Epithelial cell of umbilical artery (primary cell): ENCODE results near the gene SSNA1. TPM values are rescaled to one million over a fixed set of nuclear protein-coding genes. Genes with fewer than 3 reads are reported as not detected.

Experiments
- total RNA-seq: library from RNA; depleted of rRNA; stranded (reverse); fragments of >200 nt; gene quantifications from 2 replicates; pipeline ENCODE4 v1.2.3, GENCODE V29; 2014

The SSNA1 gene, protein sequence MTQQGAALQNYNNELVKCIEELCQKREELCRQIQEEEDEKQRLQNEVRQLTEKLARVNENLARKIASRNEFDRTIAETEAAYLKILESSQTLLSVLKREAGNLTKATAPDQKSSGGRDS
- total RNA-seq, result 105 and 126 TPM in 2 replicates

DNA sequence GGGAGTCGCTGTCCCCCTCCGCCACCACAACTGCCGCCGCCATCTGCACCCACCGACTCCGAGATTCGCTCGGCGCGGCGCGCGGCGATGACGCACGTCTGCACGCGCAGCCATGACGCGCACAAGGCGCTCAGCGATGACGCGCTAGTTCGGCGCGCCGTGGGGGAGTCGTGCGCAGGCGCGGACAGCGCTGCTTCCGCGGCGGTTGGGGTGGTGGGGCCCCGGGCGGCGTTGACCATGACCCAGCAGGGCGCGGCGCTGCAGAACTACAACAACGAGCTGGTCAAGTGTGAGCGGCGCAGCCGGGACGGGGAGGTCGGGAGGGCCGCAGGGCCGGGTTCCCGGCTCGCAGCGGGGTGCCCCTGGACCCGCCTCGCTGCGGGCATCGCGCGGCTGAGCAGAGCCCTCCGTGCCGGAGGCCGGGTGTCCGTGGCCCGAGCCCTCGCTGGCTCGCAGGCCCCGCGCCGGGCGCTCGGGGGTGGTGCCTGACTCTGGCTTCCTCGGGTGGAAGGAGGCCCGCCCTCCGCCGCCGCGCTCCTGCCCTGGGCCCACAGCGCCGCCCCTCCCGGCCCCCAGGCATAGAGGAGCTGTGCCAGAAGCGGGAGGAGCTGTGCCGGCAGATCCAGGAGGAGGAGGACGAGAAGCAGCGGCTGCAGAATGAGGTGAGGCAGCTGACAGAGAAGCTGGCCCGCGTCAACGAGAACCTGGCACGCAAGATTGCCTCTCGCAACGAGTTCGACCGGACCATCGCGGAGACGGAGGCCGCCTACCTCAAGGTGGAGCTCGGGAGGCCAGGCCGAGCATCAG is at the start of gene SSNA1, which contains the start of gene ANAPC2:
SSNA1 (plus strand) TSS at position 187 of the 807 bp plus-strand sequence; CDS start at position 238, 51 bp downstream.
ANAPC2 (minus strand) TSS at position 71 of the 807 bp plus-strand sequence; CDS start at position 43, 28 bp downstream.

DNA sequence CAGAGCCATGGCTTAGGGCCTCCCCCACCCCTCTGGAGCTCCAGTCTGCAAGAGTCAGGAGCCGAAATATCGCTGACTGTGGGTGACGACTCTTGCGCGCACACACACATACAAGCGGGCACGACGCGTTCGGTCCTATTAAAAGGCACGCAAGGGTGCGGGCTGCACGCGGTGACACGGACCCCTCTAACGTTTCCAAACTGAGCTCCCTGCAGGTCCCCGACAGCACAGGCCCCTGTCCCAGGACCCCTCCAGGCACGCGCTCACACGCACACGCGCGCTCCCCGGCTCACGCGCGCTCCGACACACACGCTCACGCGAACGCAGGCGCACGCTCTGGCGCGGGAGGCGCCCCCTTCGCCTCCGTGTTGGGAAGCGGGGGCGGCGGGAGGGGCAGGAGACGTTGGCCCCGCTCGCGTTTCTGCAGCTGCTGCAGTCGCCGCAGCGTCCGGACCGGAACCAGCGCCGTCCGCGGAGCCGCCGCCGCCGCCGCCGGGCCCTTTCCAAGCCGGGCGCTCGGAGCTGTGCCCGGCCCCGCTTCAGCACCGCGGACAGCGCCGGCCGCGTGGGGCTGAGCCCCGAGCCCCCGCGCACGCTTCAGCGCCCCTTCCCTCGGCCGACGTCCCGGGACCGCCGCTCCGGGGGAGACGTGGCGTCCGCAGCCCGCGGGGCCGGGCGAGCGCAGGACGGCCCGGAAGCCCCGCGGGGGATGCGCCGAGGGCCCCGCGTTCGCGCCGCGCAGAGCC is 49.6 kb upstream of the SSNA1 start, which contains the start of gene GRIN1:
GRIN1 (plus strand) TSS at position 433 of the 746 bp plus-strand sequence. CDS start 333 bp downstream, outside the sequence.

DNA sequence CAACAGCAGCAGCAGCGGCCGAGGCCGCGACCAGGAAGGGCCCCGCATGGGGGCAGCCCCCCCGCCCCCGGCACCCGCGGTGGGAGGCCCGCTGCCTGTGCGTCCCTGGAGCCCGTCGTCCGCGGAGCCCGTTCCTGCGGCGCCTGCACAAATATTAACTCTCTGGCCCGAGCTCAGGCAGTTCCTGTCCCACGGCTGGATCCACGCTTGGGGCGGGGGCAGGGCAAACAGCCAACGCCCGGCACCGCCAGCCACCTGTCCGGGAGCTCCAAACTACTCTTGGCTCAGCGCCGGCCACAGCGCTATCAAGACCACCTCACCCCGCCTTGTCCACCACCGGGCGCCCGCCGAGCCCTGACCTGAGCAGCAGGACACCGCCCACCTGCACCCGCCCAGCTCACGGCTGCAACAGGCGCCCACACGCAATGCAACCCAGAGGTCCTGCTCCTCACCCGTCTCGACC is 18.5 kb upstream of the SSNA1 start, which contains the start of gene LRRC26:
LRRC26 (minus strand) TSS at position 156 of the 463 bp plus-strand sequence; CDS start at position 48, 108 bp downstream.

DNA sequence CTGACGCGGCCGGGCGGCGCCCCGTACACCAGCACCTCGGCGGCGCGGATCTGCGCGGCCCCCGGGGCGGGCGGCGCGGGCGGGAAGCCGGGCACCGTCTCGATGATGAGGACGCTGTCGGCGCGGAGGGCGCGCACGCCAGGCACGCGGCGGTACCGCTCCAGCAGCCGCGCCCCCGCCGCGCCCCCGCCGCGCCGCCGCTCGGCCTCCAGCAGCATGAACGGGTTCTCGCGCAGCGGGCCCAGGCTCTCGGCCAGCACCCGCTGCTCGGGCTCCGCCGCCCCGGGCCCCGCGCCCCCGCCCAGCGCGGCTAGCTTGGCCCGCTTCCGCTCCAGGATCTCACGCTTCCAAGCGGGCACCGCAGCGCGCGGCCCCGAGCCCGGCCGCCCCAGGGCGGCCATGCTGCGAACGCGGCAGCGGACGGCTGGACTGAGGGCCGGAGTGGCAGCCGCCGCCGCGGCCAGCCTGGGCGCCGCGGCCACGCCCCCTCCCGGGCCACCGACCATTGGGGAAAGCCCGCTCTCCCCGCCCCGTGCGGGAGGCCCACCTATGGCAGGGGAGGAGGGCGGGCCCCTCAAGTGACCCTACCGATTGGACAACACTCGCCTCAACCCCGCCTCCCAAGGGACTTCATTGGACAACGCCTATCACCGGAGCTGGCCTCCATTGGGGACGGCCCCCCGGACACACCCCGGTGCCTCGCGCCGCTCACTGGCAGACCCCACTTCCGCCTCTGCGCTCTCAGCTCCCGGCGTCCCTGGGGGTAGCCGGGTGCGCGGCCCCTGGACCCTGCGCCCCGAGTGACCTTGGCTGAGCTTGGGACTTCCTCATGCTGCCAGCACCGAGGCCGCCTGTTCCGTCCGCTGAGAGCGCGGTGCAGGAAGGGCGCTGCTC is 12.1 kb downstream of the SSNA1 start, which contains the start of gene TPRN:
TPRN (minus strand) TSS at position 431 of the 894 bp plus-strand sequence; CDS start at position 401, 30 bp downstream.

DNA sequence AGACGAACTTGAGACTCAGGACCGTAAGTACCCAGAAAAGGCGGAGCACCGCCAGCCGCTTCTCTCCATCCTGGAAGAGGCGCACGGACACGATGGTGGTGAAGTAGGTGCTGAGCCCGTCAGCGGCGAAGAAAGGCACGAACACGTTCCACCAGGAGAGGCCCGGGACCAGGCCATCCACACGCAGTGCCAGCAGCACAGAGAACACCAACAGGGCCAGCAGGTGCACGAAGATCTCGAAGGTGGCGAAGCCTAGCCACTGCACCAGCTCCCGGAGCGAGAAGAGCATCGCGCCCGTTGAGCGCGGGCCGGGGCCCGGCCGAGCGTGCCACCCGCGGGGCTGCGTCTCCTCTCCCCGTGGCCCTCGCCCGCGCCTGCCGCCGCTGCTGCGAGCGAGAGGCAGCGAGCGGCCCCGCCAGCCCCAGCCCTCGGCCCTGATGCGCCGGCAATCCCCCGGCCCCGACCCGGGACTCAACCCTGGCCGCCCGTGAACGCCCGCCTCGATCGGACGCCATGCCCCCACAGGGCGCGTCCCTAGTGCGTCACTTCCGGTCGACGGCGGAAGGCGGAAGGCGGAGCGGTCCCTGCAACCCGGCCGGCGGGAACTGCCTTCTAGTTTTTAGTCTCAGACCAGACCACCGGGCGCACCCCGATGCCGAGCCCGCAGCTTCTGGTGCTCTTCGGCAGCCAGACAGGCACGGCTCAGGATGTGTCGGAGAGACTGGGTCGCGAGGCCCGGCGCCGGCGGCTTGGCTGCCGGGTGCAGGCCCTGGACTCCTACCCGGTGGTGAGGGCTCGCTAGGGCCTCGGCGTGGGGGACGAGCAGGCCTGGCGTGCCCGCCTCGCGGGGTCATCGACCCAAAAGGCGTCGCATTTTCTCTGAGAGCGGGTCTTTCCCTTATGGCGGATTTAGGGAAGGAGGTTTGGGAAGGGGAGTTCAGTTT is 16.9 kb downstream of the SSNA1 start, which contains the start of the genes NDOR1 and TMEM203:
NDOR1 (plus strand) TSS at position 575 of the 944 bp plus-strand sequence; CDS start at position 653, 78 bp downstream.
TMEM203 (minus strand) TSS at position 523 of the 944 bp plus-strand sequence; CDS start at position 289, 234 bp downstream.

DNA sequence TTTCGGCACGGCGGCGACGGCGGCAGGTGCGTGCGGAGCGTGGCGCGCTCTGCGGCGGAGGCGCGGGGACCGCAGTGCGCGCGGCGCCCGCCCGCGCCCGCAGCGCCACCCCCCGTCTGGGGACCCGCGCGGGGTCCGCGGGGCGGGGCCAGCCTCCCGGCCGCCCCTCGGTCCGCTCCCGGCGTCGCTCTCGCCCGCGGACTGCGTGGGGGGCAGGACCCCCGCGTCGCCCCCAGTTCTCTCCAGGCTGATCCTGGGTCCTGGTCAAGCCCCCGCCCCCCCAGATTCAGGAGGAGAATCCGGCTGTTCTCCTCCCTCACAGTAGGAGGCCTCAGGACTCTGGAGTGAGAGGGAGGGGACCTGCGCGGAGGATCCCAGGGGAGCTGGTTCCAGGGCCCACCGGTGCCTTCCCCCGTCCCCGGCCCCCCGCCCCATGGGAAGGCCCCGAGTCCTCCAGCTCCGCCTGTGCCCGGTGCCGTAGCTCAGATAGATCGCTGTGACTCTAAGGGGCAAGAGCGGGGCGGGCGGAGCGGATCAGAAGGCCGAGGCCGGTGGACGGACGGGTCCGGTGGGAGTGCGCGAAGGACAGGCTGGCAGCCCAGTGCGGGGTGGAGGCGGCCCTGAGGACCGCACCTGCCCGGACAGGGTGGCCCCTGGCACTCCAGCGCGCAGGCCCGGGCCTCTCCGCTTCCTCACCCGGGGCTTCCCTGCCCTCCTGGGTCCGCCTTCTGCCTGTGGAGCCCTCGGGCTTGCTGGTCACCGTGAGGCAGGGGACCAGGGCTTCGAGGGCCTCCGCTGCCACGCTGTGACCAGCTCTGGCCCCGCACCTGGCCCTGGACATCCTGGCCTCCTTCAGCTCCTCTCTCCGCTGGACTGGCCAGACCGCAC is 34.0 kb downstream of the SSNA1 start, which contains the start of gene RNF208:
RNF208 (minus strand) TSS at position 51 of the 888 bp plus-strand sequence. CDS start 1,028 bp downstream, outside the sequence.

DNA sequence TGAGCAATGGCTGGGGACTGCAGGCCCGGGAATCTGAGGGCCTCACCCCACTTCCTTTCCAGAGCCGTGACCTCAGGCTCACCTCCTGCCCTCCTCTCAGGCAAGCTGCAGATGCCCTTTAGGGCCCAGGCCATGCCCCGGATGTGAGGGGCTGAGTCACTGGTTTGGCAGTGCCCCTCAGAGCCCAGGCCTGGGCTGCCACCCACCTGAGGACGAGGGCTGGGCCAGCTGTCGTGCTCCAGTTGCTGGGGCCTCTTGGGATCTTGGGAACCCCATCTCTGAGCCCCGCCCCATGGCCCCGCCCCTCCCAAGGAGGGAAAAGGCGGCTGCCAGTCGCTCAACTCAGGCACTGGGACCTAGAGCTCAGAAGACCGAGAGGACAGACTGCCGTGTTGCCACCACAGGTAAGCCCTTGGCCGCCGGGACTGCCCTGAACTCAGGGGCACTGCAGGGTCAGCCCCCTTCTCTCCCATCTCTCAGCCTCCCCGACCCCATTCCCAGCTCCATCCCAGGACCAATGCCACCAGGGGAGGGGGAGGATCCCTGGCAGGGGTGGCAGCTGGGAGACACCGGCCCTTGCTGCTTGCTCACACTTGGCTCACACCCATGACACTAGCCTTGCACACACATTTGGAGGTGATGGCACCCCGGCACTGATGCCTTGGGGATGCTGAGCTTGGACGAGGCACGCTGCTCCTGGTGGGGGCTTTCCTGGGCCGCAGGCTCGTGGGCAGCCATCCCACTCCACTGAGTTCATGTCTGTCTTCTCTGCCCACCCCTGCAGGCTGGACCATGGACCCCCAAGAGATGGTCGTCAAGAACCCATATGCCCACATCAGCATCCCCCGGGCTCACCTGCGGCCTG is 36.6 kb downstream of the SSNA1 start, which contains the start of gene CYSRT1:
CYSRT1 (plus strand) TSS at position 345 of the 865 bp plus-strand sequence; CDS start at position 793, 448 bp downstream.

DNA sequence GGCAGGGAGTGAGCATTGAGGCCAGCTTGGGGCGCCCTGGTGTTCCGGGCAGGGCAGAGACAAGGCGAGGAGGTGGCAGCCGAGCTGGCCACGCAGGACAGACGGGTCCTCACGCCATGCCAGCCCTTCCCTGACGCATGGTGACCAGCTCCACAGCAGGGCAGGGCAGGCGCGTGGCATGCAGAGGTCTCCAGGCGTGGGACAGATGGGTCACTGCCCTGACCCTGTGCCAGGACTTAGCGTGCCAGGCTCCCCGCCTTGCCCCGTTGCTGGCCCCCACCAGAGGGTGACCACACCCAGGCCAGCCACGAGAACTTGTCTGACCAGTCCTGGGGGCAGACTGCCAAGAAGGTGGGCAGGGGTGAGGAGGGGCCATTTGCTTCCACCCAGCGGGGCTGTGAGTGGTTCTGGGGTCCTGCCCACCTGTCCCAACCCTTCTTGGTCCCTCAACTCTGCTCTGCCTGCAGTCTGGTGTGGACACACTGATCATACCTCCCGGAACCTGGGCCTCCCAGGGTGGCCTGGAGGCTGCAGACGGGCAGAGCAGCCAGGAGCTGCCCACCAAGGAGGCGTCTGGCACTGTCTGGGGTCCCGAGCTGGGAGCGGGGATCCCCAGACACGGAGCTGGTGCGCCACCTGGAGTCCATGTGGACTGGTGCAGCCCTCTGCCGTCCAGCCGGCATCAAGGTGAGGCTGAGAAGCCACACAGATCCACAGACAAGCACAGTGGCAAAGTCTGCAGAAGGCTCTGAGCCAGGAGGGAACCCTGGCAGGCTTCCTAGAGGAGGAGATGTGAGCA is 38.8 kb downstream of the SSNA1 start, which contains the start of gene RNF224:
RNF224 (plus strand) TSS at position 449 of the 799 bp plus-strand sequence. CDS start 834 bp downstream, outside the sequence.

DNA sequence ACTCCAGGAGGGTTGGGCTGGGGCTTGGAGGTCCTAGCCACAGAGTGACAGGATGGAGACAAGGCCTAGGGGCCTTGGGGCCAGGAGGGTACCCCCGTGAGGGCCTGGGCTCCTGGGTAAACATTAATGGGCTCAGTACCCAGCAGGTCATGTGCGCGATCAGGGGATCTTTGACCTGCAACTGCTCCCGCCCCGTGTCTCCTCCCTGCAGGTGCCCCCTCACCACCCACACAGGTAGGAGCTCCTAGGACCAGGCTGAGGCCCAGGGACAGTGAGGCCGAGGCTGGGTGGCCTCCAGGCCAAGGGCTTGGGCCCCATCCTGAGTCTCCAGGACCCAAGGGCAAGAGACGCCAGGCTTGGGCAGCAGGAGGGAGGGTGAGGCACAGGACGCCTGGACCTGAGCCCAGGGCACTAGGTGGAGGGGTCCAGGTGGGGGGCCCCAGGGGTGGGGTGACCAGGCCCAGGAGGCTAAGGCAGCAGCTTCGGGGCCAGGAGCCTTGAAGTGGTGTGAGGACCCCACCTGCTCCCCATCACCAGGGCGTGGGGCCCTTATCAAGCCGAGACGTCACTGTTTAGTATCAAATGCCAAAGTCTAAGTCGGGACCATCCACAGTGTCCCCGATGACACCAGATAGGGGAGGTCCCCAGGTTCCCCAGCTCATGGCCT is 42.4 kb downstream of the SSNA1 start, which contains the start of gene SLC34A3:
SLC34A3 (plus strand) TSS at position 197 of the 667 bp plus-strand sequence. CDS start 802 bp downstream, outside the sequence.

Other genes starting within 250 kb of the SSNA1 start
- 124 and 151 TPM in 2 replicates for gene FBXW5, start 243.9 kb upstream of the SSNA1 start, total RNA-seq
- not detected in 2 replicates for gene C8G, start 243.4 kb upstream of the SSNA1 start, total RNA-seq
- gene LCN12, start 236.4 kb upstream of the SSNA1 start, total RNA-seq, result not detected in 2 replicates
- gene PTGDS, start 211.2 kb upstream of the SSNA1 start, total RNA-seq, result 0.65 TPM in 1 of 2 replicates, not detected in the other
- gene LCNL1, start 205.7 kb upstream of the SSNA1 start, total RNA-seq, result not detected in 2 replicates
- 18.8 and 26.0 TPM in 2 replicates for gene PAXX, start 196.3 kb upstream of the SSNA1 start, total RNA-seq
- 0.32 TPM in 1 of 2 replicates, not detected in the other for gene CLIC3, start 192.1 kb upstream of the SSNA1 start, total RNA-seq
- gene ABCA2, start 160.4 kb upstream of the SSNA1 start, total RNA-seq, result 4.0 and 8.4 TPM in 2 replicates
- not detected in 2 replicates for gene FUT7, start 156.6 kb upstream of the SSNA1 start, total RNA-seq
- 28.3 and 29.2 TPM in 2 replicates for gene NPDC1, start 142.5 kb upstream of the SSNA1 start, total RNA-seq
- gene ENTPD2, start 134.6 kb upstream of the SSNA1 start, total RNA-seq, result not detected in 2 replicates
- gene SAPCD2, start 118.1 kb upstream of the SSNA1 start, total RNA-seq, result 15.3 and 19.3 TPM in 2 replicates
- 6.2 and 15.8 TPM in 2 replicates for gene UAP1L1, start 111.2 kb upstream of the SSNA1 start, total RNA-seq
- 57.0 and 64.3 TPM in 2 replicates for gene MAN1B1, start 101.7 kb upstream of the SSNA1 start, total RNA-seq
- 63.1 and 69.8 TPM in 2 replicates for gene DPP7, start 73.9 kb upstream of the SSNA1 start, total RNA-seq
- gene GRIN1, start 49.5 kb upstream of the SSNA1 start, total RNA-seq, result under 0.01 TPM in 2 replicates
- gene LRRC26, start 18.6 kb upstream of the SSNA1 start, total RNA-seq, result not detected in 2 replicates
- gene TMEM210, start 16.6 kb upstream of the SSNA1 start, total RNA-seq, result not detected in 2 replicates
- 22.7 and 24.6 TPM in 2 replicates for gene ANAPC2, start 116 bp upstream of the SSNA1 start, total RNA-seq
- 4.6 and 5.5 TPM in 2 replicates for gene TPRN, start 12.1 kb downstream of the SSNA1 start, total RNA-seq
- 30.9 and 34.1 TPM in 2 replicates for gene TMEM203, start 17.0 kb downstream of the SSNA1 start, total RNA-seq
- gene NDOR1, start 17.0 kb downstream of the SSNA1 start, total RNA-seq, result 3.6 TPM in 2 replicates
- gene RNF208, start 33.6 kb downstream of the SSNA1 start, total RNA-seq, result 0.32 TPM in 1 of 2 replicates, not detected in the other
- 0.32 TPM in 1 of 2 replicates, not detected in the other for gene CYSRT1, start 36.5 kb downstream of the SSNA1 start, total RNA-seq
- not detected in 2 replicates for gene RNF224, start 38.8 kb downstream of the SSNA1 start, total RNA-seq
- gene SLC34A3, start 42.2 kb downstream of the SSNA1 start, total RNA-seq, result not detected in 2 replicates
- 222 and 249 TPM in 2 replicates for gene TUBB4B, start 52.6 kb downstream of the SSNA1 start, total RNA-seq
- not detected in 2 replicates for gene STPG3, start 62.6 kb downstream of the SSNA1 start, total RNA-seq
- 61.4 and 67.0 TPM in 2 replicates for gene NELFB, start 66.7 kb downstream of the SSNA1 start, total RNA-seq
- gene TOR4A, start 89.0 kb downstream of the SSNA1 start, total RNA-seq, result 29.3 and 39.0 TPM in 2 replicates
- 25.1 and 46.1 TPM in 2 replicates for gene NRARP, start 113.6 kb downstream of the SSNA1 start, total RNA-seq
- gene EXD3, start 234.5 kb downstream of the SSNA1 start, total RNA-seq, result 18.8 and 22.0 TPM in 2 replicates
- 0.46 and 0.65 TPM in 2 replicates for gene NOXA1, start 234.7 kb downstream of the SSNA1 start, total RNA-seq